ENCODE data around the gene HIP1. TPM values are rescaled to one million over a fixed set of nuclear protein-coding genes. Genes with fewer than 3 reads are reported as not detected.
"Not testable (repeated sequence)": the region's sequence is repeated elsewhere in the genome, so short reads cannot be mapped to it uniquely, and the experiment has no call there.

HIP1 gene
- total RNA-seq, 1 experiment from 2014 or later, result 13.7 TPM

DNA sequence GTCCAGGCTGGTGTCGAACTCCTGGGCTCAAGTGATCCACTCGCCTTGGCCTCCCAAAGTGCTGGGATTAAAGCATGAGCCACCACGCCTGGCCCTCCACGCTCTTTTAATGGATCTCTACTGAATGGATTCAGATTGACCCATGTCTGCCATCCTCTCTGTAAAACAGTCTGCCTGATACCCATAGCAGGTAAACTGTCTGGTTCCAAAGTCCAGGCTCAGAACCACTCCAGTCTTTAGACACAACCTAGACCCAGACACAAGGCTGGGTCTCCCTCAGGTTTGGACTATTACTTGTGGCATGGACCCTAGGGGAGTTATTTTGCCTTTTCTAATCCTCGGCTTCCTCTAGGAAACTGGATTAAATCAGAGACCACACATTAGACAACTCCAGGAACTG lies 19.1 kb downstream of the HIP1 start:
- no peaks in the 10 kb centered on the region for H3K4me1 Mint-ChIP-seq (ENCODE audit: low read depth, unreplicated experiment)
- H3K9me3 Mint-ChIP-seq (ENCODE audit: unreplicated experiment), result peaks cover 10% of the 10 kb centered on the region
- intact Hi-C loops (cut with micrococcal nuclease; ENCODE audit: unreplicated experiment), result no loop called here
- POLR2A ChIA-PET, result no interaction called here
- no peak for DNase-seq
- H3K27me3 Mint-ChIP-seq (ENCODE audit: insufficient read depth, unreplicated experiment), result no peaks in the 10 kb centered on the region
- H3K36me3 Mint-ChIP-seq (ENCODE audit: insufficient read depth, unreplicated experiment), result no peaks in the 10 kb centered on the region
- no peaks in the 10 kb centered on the region for H3K9me3 ChIP-seq
- no peak overlapping the region for H3K4me3 Mint-ChIP-seq (ENCODE audit: unreplicated experiment)
- CTCF ChIA-PET, result no interaction called here
- no peak overlapping the region for H3K27ac Mint-ChIP-seq (ENCODE audit: unreplicated experiment)
- H3K36me3 ChIP-seq (ENCODE audit: control insufficient read depth, insufficient read depth, low read length), result no peaks in the 10 kb centered on the region
- TF ChIP-seq, protein P1, sequence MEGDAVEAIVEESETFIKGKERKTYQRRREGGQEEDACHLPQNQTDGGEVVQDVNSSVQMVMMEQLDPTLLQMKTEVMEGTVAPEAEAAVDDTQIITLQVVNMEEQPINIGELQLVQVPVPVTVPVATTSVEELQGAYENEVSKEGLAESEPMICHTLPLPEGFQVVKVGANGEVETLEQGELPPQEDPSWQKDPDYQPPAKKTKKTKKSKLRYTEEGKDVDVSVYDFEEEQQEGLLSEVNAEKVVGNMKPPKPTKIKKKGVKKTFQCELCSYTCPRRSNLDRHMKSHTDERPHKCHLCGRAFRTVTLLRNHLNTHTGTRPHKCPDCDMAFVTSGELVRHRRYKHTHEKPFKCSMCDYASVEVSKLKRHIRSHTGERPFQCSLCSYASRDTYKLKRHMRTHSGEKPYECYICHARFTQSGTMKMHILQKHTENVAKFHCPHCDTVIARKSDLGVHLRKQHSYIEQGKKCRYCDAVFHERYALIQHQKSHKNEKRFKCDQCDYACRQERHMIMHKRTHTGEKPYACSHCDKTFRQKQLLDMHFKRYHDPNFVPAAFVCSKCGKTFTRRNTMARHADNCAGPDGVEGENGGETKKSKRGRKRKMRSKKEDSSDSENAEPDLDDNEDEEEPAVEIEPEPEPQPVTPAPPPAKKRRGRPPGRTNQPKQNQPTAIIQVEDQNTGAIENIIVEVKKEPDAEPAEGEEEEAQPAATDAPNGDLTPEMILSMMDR (IDR thresholded peaks at IDR 0.05; ENCODE audit: insufficient read depth in 1 of 2, low read depth in 1 of 2, low read length in 1 of 2, severe bottlenecking in 1 of 2, unreplicated experiment in 1 of 2), result no peak
- H3K4me3 ChIP-seq (ENCODE audit: low read depth, low read length), result no peak overlapping the region
- H3K4me1 ChIP-seq, result no peaks in the 10 kb centered on the region
- no TSS peak for BruUV-seq (replicated peaks)
- no peaks in the 10 kb centered on the region for H3K27me3 ChIP-seq (replicated peaks; ENCODE audit: control insufficient read depth, insufficient read depth, low read length)

DNA sequence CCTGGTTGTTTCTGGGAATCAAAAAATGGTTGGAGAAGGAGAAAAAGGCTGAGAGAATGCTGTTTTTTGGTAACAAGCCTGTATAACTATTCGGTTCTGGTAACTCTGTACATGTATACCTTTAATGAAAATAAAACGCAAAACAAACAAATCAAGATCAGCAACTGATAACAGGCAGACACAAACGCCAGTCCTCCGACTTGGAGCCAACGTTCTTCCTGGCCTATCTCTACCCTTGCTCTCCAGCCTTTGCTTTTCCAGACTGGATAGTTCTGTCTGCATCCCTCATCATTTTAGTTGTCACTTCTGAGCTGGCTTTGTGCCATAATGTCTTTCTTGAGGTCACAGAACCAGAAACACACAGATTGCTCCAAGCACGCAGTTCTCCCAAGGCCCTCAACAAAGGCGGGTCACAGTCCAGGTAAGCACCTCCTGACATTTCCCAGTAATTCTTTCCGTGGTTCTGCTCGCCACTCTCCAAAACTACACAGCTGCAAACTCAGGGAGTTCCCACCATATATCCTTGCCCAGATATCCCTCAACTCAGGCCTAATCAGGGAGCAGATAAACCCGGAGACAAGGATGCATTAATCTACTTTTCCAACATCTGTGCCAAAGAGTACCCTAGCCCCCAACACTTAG lies 20.2 kb downstream of the HIP1 start:
- intact Hi-C loops (cut with micrococcal nuclease; ENCODE audit: unreplicated experiment), result no loop called here
- BruUV-seq (replicated peaks), result no TSS peak
- ChIA-PET POLR2A (no interaction called here), CTCF (no interaction called here)
- Mint-ChIP-seq H3K9me3 (ENCODE audit: unreplicated experiment) (peaks cover 10% of the 10 kb centered on the region), H3K36me3 (ENCODE audit: insufficient read depth, unreplicated experiment) (no peaks in the 10 kb centered on the region), H3K27ac (ENCODE audit: unreplicated experiment) (no peak overlapping the region), H3K4me3 (ENCODE audit: unreplicated experiment) (no peak overlapping the region), H3K27me3 (ENCODE audit: insufficient read depth, unreplicated experiment) (no peaks in the 10 kb centered on the region), H3K4me1 (ENCODE audit: low read depth, unreplicated experiment) (no peaks in the 10 kb centered on the region)
- H3K4me1 ChIP-seq, result no peaks in the 10 kb centered on the region
- no peak for DNase-seq
- H3K27me3 ChIP-seq (replicated peaks; ENCODE audit: control insufficient read depth, insufficient read depth, low read length), result no peaks in the 10 kb centered on the region
- no peak overlapping the region for H3K4me3 ChIP-seq (ENCODE audit: low read depth, low read length)
- no peaks in the 10 kb centered on the region for H3K9me3 ChIP-seq
- no peaks in the 10 kb centered on the region for H3K36me3 ChIP-seq (ENCODE audit: control insufficient read depth, insufficient read depth, low read length)
- TF ChIP-seq, protein P1 (IDR thresholded peaks at IDR 0.05; ENCODE audit: insufficient read depth in 1 of 2, low read depth in 1 of 2, low read length in 1 of 2, severe bottlenecking in 1 of 2, unreplicated experiment in 1 of 2), result no peak

DNA sequence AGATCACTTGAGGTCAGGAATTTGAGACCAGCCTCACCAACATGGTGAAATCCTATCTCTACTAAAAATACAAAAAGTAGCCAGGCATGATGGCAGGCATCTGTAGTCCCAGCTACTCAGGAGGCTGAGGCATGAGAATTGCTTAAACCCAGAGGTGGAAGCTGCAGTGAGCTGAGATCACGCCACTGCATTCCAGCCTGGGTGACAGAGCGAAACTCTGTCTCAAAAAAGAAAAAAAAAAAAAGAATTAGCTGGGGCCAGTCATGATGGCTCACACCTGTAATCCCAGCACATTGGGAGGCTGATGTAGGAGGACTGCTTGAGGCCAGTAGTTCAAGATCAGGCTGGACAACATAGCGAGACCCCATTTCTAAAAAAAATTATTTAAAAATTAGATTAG lies 21.0 kb downstream of the HIP1 start:
- H3K27ac Mint-ChIP-seq (ENCODE audit: unreplicated experiment); H3K9me3 ChIP-seq; H3K4me1 ChIP-seq; DNase-seq; H3K27me3 Mint-ChIP-seq (ENCODE audit: insufficient read depth, unreplicated experiment); H3K4me3 ChIP-seq (ENCODE audit: low read depth, low read length); H3K36me3 ChIP-seq (ENCODE audit: control insufficient read depth, insufficient read depth, low read length); CTCF ChIA-PET; H3K36me3 Mint-ChIP-seq (ENCODE audit: insufficient read depth, unreplicated experiment); intact Hi-C loops (cut with micrococcal nuclease; ENCODE audit: unreplicated experiment); H3K27me3 ChIP-seq (replicated peaks; ENCODE audit: control insufficient read depth, insufficient read depth, low read length); H3K4me1 Mint-ChIP-seq (ENCODE audit: low read depth, unreplicated experiment); H3K4me3 Mint-ChIP-seq (ENCODE audit: unreplicated experiment); BruUV-seq (replicated peaks); H3K9me3 Mint-ChIP-seq (ENCODE audit: unreplicated experiment): not testable (repeated sequence)
- POLR2A ChIA-PET, result interaction anchor here (0.5 kb wide), 1 partner anchor 197 kb away, joined by 5 read pairs; no protein-coding TSS in a partner anchor

Data from Caco-2 (cell line).